ENCODE data around the gene PIGM. TPM values are rescaled to one million over a fixed set of nuclear protein-coding genes. Genes with fewer than 3 reads are reported as not detected.

PIGM gene
- total RNA-seq, 4 donors from 2014 or later = 3.7 to 5.4 (median 4.4) TPM

DNA sequence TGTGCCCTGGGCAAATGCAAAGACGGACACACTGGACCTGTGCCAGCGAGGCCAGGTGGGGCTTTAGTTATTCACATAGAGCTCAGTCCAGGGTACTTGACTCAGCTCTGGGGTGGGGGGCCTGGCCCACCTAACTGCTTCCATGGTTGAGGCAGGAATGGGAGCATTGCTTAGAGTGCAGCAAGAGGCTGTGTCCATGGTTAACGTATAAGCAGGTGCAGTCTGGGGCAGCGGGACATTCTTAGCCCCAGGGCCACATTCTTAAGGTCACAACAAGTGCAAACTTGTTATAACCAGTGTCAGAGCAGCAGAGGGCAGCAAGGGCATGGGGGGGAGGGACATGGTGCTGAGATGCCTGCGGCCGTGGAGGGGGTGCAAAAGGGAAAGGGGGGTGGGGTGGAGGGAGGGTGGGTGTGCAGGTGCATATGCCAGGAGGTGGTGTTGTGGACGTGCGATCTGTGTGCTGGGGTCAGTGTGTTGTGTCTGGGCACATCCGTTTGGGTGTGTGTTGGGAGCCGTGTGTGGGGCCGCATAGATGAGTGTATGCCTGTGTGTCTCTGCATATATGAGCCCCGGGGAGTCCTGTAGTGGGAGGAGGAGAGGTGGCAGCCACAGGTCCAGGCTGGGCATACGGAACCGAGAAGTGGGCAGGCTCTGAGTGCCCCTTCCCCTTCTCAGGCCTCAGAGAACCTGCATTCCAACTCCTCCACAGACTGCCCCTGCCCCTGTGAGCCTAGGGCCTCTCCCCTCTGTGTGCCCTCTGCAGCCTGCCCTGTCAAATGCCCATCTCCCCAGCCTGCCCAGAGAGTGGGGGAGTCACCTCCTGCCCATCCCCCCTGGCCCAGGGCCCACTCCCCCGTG is 29.8 kb upstream of the PIGM start:
- H3K27me3 ChIP-seq = peaks cover 45% of the 10 kb centered on the region
- ATAC-seq = no peak
- no peak overlapping the region for H3K27ac ChIP-seq
- H3K4me3 ChIP-seq = no peak overlapping the region
- no peaks in the 10 kb centered on the region for H3K36me3 ChIP-seq
- no peaks in the 10 kb centered on the region for H3K4me1 ChIP-seq
- 40 to 66% methylated on average over 4 of the region's 15 CpGs for WGBS, 2 donors (ENCODE audit: low coverage in 1 of 2)
- TF ChIP-seq, protein P1, sequence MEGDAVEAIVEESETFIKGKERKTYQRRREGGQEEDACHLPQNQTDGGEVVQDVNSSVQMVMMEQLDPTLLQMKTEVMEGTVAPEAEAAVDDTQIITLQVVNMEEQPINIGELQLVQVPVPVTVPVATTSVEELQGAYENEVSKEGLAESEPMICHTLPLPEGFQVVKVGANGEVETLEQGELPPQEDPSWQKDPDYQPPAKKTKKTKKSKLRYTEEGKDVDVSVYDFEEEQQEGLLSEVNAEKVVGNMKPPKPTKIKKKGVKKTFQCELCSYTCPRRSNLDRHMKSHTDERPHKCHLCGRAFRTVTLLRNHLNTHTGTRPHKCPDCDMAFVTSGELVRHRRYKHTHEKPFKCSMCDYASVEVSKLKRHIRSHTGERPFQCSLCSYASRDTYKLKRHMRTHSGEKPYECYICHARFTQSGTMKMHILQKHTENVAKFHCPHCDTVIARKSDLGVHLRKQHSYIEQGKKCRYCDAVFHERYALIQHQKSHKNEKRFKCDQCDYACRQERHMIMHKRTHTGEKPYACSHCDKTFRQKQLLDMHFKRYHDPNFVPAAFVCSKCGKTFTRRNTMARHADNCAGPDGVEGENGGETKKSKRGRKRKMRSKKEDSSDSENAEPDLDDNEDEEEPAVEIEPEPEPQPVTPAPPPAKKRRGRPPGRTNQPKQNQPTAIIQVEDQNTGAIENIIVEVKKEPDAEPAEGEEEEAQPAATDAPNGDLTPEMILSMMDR (IDR thresholded peaks at IDR 0.05) = no peak
- no peak for TF ChIP-seq POLR2AphosphoS5 (IDR thresholded peaks at IDR 0.05)
- TF ChIP-seq POLR2A (IDR thresholded peaks at IDR 0.05) = no peak
- H3K9me3 ChIP-seq = no peaks in the 10 kb centered on the region

DNA sequence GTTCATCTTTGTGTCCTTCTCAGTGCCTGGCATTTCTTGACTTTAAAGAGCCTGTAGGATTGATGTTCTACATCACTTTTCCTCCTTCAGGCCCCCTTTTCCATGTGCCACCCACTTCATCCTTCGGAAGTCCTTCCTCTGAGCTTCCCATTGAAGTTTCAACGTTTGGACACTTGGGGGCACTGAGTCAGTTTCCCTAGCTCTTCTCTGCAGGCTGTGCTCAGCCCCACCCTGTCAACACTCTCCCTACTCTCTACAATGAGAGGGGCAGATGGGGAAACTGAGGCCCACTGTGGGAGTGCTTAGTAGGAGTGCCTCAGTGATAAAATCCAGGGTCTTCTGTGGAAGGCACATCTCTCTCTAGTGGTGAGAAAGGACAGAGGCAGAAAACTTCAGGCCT is 26.3 kb upstream of the PIGM start:
- ATAC-seq = no peak
- Histone ChIP-seq H3K27me3 (peaks cover 76% of the 10 kb centered on the region), H3K27ac (no peak overlapping the region), H3K4me3 (no peak overlapping the region), H3K9me3 (no peaks in the 10 kb centered on the region), H3K4me1 (no peaks in the 10 kb centered on the region), H3K36me3 (no peaks in the 10 kb centered on the region)
- WGBS, 2 donors (ENCODE audit: low coverage in 1 of 2) = 23% methylated on average over 2 of the region's 2 CpGs; no CpG with 5 or more reads in 1 of the 2 donors
- TF ChIP-seq, protein P1 (IDR thresholded peaks at IDR 0.05) = peak in 1 of 4 experiments; percentile 25
- TF ChIP-seq EP300 (IDR thresholded peaks at IDR 0.05) = no peak

- Histone ChIP-seq H3K36me3 (no peaks in the 10 kb centered on the region), H3K9me3 (no peaks in the 10 kb centered on the region), H3K4me1 (no peaks in the 10 kb centered on the region), H3K27me3 (peaks cover 65% of the 10 kb centered on the region), H3K27ac (no peak overlapping the region), H3K4me3 (no peak overlapping the region)
- WGBS, 2 donors (ENCODE audit: low coverage in 1 of 2) = 26 to 92% methylated on average over 1 of the region's 1 CpG
- no peak for ATAC-seq
- TF ChIP-seq POLR2AphosphoS5 (IDR thresholded peaks at IDR 0.05) = no peak
- TF ChIP-seq POLR2A (IDR thresholded peaks at IDR 0.05) = no peak
- TF ChIP-seq, protein P1 (IDR thresholded peaks at IDR 0.05) = no peak
- no peak for TF ChIP-seq EP300 (IDR thresholded peaks at IDR 0.05)
These were observed 24.9 kb upstream of the PIGM start for GRCh38 chr1:160056648-160057169.

DNA sequence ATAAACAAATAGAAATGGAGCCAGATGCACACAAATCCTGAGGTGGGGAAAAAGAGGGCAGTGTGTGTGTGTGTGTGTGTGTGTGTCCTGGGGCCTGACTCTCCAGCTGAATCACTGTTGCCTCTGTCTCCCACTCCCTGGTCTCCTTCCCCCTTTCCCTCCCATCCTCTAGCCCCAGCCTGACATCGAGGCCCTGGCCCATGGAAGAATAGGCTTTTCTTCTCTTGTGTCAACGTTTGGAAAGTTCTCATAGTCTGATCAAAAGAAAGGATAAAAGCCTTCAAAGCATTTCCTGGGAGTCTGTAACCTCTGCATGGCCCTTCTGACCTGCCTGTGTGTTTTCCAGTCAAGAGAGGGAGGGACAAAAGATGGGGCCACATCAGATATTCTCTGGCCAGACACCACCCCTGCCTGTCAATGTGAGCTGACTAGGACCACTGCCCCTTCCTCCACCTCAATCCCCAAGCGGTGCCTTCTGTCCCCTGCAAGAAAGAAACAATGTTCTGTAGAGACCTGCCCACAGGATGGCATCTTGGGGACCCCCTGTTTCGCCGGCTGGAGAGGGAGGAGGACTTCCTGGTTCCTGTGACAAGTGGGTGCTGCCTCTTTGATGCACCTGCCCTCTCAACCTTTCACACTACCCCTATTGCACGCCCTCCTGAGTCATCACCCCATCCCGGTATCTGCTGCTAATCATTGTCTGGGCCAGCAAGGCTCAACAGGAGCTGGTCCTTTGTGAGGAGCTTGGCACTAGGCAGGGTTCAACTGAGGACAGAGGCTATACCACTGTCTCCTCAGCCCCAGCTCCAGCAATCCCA is 22.0 kb upstream of the PIGM start:
- Histone ChIP-seq H3K27ac (no peak overlapping the region), H3K4me1 (no peaks in the 10 kb centered on the region), H3K36me3 (no peaks in the 10 kb centered on the region), H3K4me3 (no peak overlapping the region), H3K9me3 (no peaks in the 10 kb centered on the region), H3K27me3 (peaks cover 52% of the 10 kb centered on the region)
- TF ChIP-seq POLR2AphosphoS5 (IDR thresholded peaks at IDR 0.05) (no peak), POLR2A (IDR thresholded peaks at IDR 0.05) (no peak)
- TF ChIP-seq, protein P1 (IDR thresholded peaks at IDR 0.05) = no peak
- ATAC-seq = no peak
- 48 to 63% methylated on average over 4 of the region's 7 CpGs for WGBS, 2 donors (ENCODE audit: low coverage in 1 of 2)
